GM18909 (cell line): ENCODE measurements around the gene KCNQ1.

Source experiments
- ATAC-seq: cut with Tn5 transposase; IDR thresholded peaks from one replicate; pipeline ENCODE4 v1.9.1; 2021; ENCODE audit warnings: mild to moderate bottlenecking; ENCODE audit not compliant: unreplicated experiment, poor library complexity

KCNQ1 gene

DNA sequence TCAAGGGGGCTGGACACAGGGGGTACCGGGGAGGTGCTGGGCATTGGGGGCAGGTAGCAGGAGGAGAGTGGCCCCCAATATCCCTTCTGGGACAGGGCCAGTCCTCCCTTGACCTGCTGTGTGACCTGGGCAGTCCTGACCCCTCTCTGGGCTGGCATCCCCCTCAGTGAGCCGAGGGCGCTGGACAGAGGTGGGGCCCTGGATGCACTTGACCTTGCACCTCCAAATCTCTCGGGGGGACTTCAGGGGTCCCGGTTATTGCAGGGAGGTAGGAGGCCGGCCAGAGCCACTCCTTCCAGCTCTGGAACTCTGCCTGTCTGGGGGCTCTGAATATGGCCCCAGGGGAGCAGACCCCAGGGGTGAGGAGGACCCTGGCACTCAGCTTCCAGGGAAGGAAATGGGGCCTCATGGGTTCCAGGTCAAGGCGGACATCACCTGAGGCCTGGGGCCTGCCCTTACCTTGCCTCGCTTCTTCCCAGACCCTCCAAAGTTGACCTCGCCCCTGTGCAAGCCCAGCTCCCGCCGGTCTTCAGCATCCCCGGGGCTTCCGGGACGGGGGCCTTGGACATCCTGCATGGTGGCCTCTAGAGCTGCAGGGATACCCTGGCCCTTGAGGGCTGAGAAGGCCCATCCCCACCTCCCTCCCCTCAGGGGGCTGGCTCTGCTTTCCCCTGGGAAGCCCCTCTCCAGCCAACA lies 22.2 kb upstream of the KCNQ1 start:
- ATAC-seq = no peak

DNA sequence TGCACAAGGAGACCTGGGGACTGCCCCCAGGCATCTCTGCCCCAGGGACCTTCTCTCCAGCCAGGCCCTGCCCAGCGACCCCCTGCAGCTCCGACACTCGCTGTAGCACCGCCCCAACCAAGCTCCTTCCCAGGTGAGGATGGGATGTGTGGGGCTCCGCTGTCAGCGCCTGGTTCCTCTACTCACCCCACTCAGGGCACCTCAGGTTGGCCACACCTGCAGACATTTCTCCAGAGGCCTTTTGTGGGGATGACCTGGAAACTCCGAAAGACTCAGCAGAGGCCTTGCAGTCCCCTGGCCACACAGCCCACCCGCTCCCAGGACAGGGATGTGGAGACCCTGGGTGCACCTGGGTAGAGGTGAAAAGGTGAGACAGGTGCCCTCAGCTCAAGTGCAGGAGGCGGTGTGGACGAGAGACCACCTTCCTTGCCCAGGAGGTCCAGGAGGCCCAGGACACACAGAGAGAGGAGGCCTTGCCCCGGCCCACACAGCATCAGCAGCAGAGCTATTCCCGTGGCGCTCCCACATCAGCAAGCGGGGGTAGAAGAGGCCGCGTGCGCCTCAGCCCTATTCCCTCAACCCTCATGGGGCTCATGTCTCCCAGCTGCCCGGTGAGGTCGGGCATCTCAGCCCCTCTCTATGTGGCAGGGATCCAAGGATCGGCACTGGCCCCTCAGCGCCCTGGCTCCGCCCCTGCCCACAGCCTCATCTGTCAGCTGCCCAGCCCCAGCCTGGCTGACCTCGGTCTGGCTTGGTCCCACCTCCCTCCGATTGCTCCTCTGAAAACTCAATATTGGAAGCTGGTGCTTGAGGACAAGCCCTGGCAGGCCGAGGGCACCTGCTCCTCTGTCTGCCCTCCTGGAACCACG lies 21.4 kb upstream of the KCNQ1 start:
- no peak for ATAC-seq

DNA sequence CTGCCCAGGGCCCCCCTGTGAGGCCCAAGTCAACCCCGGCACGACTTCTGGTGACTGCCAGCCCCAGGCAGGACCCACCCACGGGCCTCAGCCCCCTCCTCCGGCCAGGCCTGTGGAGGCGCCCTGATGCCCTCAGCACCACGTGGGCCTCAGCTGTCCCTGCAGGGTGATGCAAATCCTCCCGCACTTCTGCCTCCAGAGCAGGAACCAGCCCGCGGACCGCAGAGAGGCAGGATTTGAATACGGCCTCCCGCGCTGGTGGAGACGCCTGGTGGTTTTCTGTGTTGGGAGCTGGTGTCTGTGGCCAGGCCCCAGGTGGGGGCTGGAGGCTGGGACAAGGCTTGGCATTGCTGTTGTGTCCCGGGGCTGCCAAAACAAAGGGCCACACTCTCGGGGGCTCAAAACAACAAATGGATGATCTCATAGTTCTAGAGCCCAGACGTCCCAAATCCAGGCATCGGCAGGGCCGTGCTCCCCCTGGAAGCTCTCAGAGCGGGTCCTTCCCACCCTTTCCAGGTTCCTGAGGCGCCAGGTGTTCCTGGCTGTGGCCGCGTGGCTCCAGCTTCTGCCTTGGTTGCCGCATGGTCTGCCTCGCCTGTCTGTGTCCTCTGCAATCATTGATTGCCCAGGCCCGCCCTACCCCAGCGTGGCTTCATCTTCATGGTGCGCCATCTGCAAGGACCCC lies 19.9 kb upstream of the KCNQ1 start:
- ATAC-seq = no peak

DNA sequence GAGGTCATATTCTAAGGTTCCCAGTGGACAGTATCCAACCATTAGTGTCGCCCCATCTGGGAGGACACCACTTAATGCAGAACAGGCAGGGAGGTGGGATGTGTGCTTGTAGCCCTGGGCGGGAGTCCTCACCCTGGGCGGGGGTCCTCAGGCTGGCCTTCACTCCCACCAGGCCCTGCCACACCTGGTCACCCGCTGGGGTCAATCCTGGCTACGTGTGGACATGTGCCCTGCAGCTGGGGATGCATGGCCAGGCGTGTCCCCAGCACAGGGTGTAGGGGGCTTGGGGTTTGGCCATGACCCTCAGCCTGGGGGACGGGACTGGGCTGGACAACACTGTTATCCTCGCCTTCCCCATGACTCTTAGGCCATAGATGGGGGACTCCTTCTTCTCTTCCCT lies 19.3 kb upstream of the KCNQ1 start:
- ATAC-seq = no peak

DNA sequence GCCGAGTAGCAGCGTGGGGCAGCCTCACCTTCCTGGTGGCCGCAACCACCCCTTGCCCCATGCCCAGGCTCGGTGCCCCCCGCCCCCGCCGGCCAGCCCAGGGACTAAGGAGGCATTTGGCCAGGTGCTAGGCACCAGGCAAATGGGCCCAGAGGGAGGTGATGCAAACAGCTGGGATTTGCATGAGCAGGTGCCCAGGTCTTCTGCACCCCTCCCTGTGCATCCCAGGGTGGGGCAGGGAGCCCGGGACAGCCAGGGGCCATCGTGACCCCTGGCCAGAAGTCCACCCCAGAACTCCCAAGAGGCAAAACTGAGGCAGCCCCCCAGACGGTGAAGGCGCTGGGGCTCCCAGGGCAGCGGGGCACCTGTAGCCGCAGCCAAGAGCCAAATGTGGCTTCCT lies 18.6 kb upstream of the KCNQ1 start:
- ATAC-seq = no peak

DNA sequence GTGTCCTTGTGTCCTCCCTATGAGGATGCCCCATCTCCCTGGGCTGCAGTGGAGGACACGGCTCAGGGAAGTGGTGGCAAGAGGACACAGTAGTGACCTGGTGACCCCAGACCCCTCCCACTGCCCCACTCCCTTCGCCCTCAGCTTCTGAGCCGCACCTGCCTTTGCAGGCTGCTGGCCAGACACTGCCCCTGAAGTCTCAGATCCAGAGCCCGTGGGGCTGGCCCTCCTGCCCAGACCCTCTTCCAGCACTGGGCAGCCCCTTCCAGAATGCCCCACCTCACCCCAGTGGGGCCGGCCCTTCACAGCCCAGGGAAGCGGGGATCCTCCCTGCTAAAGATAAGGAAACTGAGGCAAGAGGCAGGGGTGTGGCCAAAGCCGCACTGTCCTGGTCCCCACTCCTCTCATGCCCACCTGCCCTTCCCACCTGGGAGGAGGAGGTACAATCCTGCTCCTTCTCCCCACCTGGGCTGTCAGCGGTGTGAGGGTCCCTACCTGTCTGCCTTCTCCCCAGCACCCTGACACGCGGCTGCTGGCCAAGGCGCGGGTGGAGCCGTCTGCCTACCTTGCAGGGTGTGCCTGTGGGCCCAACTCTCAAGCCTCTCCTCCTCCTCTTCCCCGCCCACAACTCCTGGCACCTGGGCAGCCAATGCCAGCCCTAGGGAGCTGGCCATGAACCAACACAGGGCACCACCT lies 17.8 kb upstream of the KCNQ1 start:
- ATAC-seq = no peak

DNA sequence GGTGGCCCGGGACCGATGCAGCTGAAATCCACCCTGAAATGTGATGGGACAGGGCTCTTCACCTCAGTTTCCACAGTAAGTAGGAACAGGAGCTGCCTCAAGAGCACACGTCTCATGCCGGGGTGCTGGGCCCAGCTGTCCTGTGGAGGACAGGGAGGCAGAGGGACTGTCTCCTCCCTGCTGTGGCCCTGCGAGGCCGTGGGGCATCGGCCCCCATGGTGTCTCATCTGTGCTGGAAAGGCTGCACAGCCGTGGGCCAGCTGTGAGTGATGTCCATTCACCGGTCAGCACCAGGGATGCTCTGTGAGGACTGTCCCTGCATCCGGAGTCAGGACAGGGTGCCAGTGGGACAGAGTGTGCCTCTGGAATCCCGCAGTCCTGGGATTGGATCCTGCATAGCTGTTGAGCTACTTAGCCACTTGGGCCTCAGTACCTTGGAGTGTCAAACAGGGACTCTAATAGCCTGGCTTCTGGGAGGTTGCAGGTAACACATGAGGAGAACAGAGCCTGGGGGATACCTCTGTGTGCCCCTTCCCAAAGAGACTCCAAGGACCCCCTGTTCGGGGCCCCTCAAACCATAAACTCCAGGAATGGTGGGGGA lies 17.0 kb upstream of the KCNQ1 start:
- no peak for ATAC-seq

DNA sequence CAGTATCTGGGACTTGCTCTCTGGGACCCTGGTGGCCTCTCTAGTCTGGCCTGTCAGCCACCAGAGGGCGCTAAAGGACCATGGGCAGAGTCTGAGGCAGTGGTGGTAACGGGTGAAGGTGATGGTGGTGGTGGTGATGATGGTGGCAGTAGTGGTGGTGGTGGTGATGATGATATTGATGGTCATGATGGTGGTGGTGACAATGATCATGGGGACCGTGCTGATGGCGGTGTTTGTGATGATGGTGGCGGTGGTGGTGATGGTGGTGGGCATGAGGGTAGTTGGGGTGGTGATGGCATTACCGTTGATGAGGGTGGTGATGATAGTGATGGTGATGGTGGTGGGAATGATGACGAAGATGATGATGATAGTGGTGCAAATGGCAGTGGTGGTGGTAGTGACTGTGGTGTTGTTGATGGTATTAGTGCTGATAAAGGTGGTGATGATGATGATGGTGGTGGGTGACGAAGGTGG lies 16.4 kb upstream of the KCNQ1 start:
- no peak for ATAC-seq

DNA sequence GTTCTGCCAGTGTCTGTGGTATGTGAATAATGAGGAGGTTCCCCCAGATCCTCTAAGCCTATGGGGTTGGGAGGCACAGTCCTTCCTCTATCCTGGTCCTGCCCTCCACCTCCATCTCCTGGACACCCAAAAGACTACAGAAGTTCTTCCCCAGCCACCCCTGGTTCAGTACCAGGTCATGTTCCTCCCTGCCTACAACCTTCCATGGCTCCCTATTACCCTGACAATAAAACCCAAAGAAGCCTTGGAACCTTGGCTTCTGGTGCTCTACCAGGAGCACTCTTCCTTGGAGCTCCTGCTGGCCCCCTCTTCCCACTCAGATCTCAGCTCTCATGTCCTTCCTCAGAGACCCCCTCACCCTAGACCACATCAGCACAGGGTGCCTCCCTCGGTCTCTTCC lies 13.4 kb upstream of the KCNQ1 start:
- ATAC-seq = no peak

DNA sequence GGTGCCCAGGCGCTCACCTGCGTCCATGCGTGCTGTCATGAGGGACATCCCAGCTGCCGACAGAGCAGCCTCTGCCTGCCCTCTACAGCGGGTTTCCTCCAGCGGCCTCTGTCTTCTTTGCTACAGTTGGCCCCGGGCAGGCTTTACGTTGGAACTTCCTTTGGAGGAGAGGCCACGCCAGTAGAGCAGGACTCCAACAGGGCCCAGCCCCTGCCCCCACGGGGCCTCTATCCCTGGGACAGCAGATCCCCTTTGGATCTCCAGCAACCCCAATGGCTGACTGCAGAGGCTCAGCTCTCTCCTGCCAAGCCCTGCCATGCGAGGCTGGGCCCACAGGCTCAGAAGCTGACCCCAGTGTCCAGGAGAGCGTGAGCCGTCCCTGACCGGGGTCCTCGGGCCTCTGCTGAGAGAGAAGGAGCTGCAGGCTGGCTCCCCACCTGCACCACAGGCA lies 12.6 kb upstream of the KCNQ1 start:
- ATAC-seq = no peak

DNA sequence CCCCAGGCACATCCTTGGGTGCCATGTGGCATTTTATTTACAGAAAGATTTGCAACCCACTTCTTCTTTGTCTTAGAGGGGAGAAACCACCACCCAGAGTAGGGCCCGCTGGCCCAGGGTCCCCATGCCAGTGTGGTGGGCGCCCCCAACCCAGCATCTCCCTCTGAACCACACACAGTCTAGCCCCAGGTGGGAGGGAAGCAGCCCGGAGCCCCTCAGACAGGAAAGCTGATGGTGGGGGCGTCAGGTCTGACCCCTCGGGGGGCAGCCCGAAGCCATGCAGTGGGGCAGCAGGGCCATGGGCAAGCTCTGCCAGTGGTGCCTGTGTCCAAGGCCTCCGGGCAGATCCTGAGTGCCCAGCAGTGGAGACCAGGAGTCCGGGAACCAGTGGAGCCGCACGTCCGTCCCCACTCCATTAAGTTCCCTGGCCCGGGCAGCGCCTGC lies 12.2 kb upstream of the KCNQ1 start:
- ATAC-seq = no peak

DNA sequence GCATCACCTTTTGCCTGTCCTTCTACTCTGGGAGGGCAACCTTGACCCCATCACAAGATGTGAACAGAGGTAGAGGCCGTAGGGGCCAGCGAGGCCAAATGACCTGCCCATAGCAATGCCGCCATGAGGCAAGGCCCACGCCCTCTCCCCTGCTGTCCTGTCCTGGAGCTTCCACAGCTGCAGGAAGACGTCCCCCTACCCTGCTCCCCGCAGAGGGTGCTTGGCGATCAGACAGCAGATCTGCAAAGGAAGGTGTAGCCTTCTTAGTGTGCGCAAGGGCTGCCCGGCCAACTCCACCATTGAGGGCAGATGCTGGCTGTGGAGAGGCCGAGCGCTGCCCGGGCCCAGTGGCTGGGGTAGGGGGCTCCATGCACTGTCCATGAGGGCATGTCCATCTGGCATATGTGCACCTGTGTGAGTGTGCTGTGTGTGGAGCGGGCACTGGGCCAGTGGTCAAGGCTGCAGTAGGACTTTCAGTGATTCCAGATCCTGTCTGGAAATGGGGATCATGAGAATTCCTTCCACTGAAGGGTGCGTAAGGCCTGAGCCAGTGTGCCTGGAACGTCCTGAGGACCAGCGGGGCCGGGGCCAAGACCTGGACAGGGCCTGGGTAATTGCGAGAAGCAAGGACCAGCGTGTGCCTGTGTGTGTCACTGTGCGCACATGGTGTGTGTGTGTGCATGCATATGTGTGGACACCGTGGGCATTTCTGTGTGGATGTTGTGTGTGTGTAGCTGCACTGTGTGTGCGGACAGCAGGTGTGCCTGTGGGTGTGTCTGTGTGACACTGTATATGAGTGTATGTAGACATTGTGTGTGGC lies 11.5 kb upstream of the KCNQ1 start:
- ATAC-seq = no peak

DNA sequence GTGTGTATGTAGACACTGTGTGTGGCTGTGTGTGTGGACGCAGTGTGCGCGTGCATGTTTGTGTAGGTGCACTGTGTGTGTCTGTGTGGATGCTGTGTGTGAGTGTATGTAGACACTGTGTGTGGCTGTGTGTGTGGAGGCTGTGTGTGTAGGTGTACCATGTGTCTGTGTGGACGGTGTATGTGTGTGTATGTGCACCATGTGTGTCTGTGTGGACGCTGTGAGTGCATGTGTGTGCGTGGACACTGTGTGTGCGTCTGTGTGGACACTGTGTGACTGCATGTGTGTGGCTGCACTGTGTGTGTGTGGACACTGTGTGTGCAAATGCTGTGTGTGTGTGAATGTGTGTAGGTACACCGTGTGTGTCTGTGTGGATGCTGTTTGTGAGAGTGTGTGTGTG lies 10.8 kb upstream of the KCNQ1 start:
- ATAC-seq = no peak

DNA sequence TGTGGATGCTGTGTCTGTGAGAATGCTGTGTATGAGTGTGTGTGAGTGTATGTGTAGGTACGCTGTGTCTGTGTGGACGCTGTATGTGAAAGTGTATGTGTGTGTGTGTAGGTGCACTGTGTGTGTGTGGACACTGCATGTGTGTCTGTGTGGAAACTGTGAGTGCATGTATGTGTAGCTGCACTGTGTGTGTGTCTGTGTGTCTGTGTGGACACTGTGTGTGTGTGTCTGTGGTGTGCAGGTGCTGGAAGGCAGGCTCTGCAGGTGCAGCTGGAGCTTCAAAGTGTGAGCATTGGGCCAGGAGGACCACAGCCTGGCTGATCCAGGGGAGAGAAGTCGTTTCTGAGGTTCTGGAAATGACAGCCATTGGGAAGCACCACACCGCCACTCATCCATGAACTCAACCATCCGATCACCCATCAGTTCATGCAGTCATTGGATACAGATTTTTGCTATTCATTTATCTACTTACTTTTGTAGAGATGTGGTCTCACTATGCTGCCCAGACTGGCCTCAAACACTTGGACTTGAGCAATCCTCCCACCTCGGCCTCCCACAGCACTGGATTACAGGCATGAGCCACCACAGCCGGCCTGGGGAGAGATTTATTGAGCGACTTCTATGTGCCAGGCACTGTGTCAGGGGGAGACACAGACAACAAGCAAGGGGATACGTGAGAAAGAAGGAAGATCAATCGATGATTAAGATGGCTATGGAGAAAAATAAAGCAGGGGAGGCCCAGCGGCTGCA lies 10.1 kb upstream of the KCNQ1 start:
- no peak for ATAC-seq

DNA sequence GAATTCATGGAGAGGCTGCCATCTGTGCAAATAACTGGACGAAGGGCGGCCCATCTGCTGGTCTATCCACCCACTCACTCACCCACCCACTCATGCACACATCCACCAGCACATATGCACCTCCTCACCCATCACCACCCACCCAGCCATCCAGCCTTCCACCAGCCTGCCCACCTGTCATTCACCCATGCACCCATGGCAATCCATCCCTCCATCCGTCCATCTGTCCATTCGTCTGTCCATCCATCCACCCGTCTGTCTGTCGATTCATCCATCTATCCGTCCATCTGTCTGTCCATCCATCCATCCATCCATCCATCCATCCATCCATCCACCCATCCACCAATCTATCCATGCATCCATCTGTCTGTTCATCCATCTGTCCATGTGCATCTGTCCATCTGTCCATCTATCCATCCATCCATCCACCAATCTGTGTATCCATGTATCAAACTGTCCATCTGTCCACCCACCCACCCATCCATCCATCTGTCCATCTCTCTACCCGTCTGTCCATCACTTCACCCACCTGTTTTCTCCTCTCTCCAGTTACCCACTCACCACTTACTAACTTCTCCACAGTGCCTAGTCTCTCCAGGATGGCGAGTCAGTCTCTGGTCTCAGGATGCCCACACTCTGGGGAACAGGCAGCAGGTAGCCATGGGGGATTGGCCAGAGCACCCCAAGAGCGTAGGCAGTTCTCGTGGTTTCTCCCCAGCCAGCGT lies 9.4 kb upstream of the KCNQ1 start:
- no peak for ATAC-seq

DNA sequence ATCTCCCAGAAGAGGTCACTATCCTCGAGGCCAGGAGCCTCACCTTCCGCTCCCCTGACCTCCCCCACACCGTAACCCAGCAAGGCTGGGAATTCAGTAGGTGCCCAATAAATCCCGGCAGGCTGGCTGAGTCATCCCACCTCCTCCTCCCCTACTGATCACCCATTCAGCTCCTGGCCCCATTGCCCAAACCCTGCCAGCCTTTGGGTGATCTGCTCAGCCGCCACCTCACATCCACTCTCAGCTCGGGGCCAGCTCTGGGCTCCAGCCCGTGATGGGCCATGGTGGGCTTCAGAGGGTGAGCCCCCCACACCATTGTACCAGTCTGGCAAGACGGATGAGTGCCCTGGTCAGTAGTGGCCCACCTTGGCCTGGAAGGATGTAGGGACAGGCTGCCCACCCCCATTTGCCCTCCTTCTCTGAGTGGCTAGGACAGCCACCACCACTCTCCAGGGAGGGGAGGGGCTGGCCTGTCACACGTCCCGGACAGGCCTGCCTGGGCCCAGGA lies 8.7 kb upstream of the KCNQ1 start:
- no peak for ATAC-seq

DNA sequence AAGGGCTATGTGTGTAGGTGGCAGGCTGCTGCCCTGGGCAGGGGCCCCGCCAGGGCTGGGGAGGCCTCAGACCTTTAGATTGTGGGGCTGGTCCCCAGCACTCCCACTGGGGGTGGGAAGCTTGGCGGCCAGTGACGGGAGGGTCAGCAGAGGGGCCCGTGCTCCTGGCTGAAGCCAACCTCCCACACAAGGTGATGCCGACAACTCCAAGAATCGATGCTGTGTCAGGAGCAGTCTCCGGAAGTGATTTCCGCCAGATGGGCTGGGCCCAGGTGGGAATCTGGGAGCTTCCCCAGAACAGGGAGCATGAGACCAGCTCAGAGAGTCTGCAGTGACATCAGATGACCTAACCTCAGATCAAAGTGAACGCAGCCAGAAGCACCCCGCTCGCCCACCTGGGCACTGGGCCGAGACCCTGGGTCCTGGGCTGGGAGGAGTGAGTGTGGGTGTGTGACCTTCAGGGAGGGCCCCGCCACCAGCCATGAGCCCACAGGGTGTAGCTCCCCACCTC lies 8.2 kb upstream of the KCNQ1 start:
- ATAC-seq = no peak
